IMR-90 (cell line): ENCODE measurements around the gene STEAP3. TPM values are rescaled to one million over a fixed set of nuclear protein-coding genes. Genes with fewer than 3 reads are reported as not detected.
A peak's percentile ranks its signal among the peaks of the same experiment; 100 is the strongest.

Source experiments
- ATAC-seq: fragments of 200-7000 bp; cut with Tn5 transposase; 2 replicates; pipeline ENCODE4 v1.9.1; 2020; ENCODE audit warnings: low read depth, mild to moderate bottlenecking, moderate library complexity
- BruUV-seq: library from RNA; stranded (reverse); fragments of 400-500 nt; replicated peaks from 2 replicates; lab custom pipeline; 2021; lab: Mats Ljungman, UMichigan
- CTCF ChIA-PET: fragments of 300-600 bp; formaldehyde crosslinking; extraction: SDS; loops from one replicate; lab custom pipeline; 2021; ENCODE audit warnings: antibody characterized with exemption; lab: Yijun Ruan, JAX
- POLR2A ChIA-PET: fragments of 300-600 bp; sonication (Branson Sonifier 250); formaldehyde crosslinking; loops from one replicate; lab custom pipeline; 2022; ENCODE audit warnings: antibody characterized with exemption; ENCODE audit not compliant: unreplicated experiment; lab: Charles Lee
- DNase-seq: peaks from one replicate; pipeline ENCODE4 v3.0.0; 2013
- H2AFZ ChIP-seq: replicated peaks from 2 replicates; pipeline ENCODE3; 2013; ENCODE audit warnings: low read length, mild to moderate bottlenecking; ENCODE audit not compliant: poor library complexity
- H2AK5ac ChIP-seq: 2 replicates; pipeline ENCODE4 v1.6.1; 2013; ENCODE audit warnings: low read depth, low read length, inconsistent platforms
- H2AK9ac ChIP-seq: replicated peaks from 2 replicates; pipeline ENCODE3; 2013; ENCODE audit warnings: mild to moderate bottlenecking, low read depth, low read length, moderate library complexity; ENCODE audit not compliant: poor library complexity
- H2BK120ac ChIP-seq: 2 replicates; pipeline ENCODE4 v1.6.1; 2013; ENCODE audit warnings: low read depth, low read length, inconsistent platforms
- H2BK15ac ChIP-seq: 3 replicates; pipeline ENCODE4 v1.6.1; 2013; ENCODE audit warnings: low read depth, low read length, inconsistent platforms
- H2BK20ac ChIP-seq: 2 replicates; pipeline ENCODE4 v1.6.1; 2013; ENCODE audit warnings: low read depth, mild to moderate bottlenecking, inconsistent platforms, low read length, moderate library complexity
- H2BK5ac ChIP-seq: 2 replicates; pipeline ENCODE4 v1.6.1; 2013; ENCODE audit warnings: mild to moderate bottlenecking, low read depth, low read length, inconsistent platforms; ENCODE audit not compliant: poor library complexity, severe bottlenecking
- H3K14ac ChIP-seq: replicated peaks from 2 replicates; pipeline ENCODE4 v1.6.1; 2013; ENCODE audit warnings: low read depth, low read length, inconsistent platforms
- H3K18ac ChIP-seq: 2 replicates; pipeline ENCODE4 v1.6.1; 2013; ENCODE audit warnings: low read depth, low read length, control low read depth
- H3K23ac ChIP-seq: 2 replicates; pipeline ENCODE4 v1.6.1; 2013; ENCODE audit warnings: low read depth, low read length, inconsistent platforms
- H3K27ac ChIP-seq: 2 replicates; pipeline ENCODE4 v1.5.1; 2013; ENCODE audit warnings: mild to moderate bottlenecking, control low read depth, low read length; ENCODE audit not compliant: insufficient read depth
- H3K27me3 ChIP-seq: 2 replicates; pipeline ENCODE4 v1.6.1; 2013; ENCODE audit warnings: low read length; ENCODE audit not compliant: control insufficient read depth, insufficient read depth
- H3K36me3 ChIP-seq: 2 replicates; pipeline ENCODE4 v1.6.1; 2013; ENCODE audit warnings: low read length, mixed read lengths; ENCODE audit not compliant: control insufficient read depth, insufficient read depth
- H3K4ac ChIP-seq: 2 replicates; pipeline ENCODE4 v1.6.1; 2013; ENCODE audit warnings: low read depth, low read length, inconsistent platforms
- H3K4me1 ChIP-seq: 2 replicates; pipeline ENCODE4 v1.6.1; 2013; ENCODE audit warnings: low read length, mixed read lengths; ENCODE audit not compliant: control insufficient read depth, insufficient read depth
- H3K4me2 ChIP-seq: 2 replicates; pipeline ENCODE4 v1.6.1; 2013; ENCODE audit warnings: low read depth, mild to moderate bottlenecking, control low read depth, low read length, moderate library complexity
- H3K4me3 ChIP-seq: 2 replicates; pipeline ENCODE4 v1.5.1; 2013; ENCODE audit warnings: low read depth, mild to moderate bottlenecking, control low read depth, low read length, moderate library complexity; ENCODE audit not compliant: insufficient read depth
- H3K56ac ChIP-seq: 2 replicates; pipeline ENCODE4 v1.6.1; 2013; ENCODE audit warnings: low read length, inconsistent platforms; ENCODE audit not compliant: insufficient read depth; ENCODE audit errors: extremely low read depth
- H3K79me1 ChIP-seq, 2 experiments: 2 replicates each; pipeline ENCODE4 v1.6.1; 2013; ENCODE audit warnings: low read length in 2 of 2, inconsistent platforms in 1 of 2, low read depth in 1 of 2
- H3K9ac ChIP-seq: 2 replicates; pipeline ENCODE4 v1.6.1; 2013; ENCODE audit warnings: low read depth, low read length, control low read depth
- H3K9me1 ChIP-seq: 2 replicates; pipeline ENCODE4 v1.6.1; 2013; ENCODE audit warnings: low read length, inconsistent platforms; ENCODE audit not compliant: insufficient read depth
- H3K9me3 ChIP-seq: 2 replicates; pipeline ENCODE4 v1.6.1; 2013; ENCODE audit warnings: low read length; ENCODE audit not compliant: control insufficient read depth, insufficient read depth
- H4K20me1 ChIP-seq: 2 replicates; pipeline ENCODE4 v1.6.1; 2013; ENCODE audit warnings: low read length, inconsistent platforms; ENCODE audit not compliant: insufficient read depth
- H4K5ac ChIP-seq: 2 replicates; pipeline ENCODE4 v1.6.1; 2013; ENCODE audit warnings: mild to moderate bottlenecking, low read depth, low read length, control low read depth
- H4K8ac ChIP-seq, 2 experiments: 2 replicates each; pipeline ENCODE4 v1.6.1; 2013; ENCODE audit warnings: low read depth in 2 of 2, low read length in 2 of 2, control low read depth in 1 of 2, inconsistent platforms in 1 of 2
- H4K91ac ChIP-seq: 2 replicates; pipeline ENCODE4 v1.6.1; 2013; ENCODE audit warnings: low read depth, low read length, inconsistent platforms; ENCODE audit not compliant: insufficient read depth
- CHD1 ChIP-seq: IDR thresholded peaks from 2 replicates; pipeline ENCODE4 v1.6.1; 2012; ENCODE audit warnings: low read depth, low read length, improper control_type of control experiment
- RFX5 ChIP-seq: IDR thresholded peaks from 2 replicates; pipeline ENCODE4 v1.8.0; 2012; ENCODE audit warnings: low read depth, mild to moderate bottlenecking, low read length, moderate library complexity
- WGBS, 2 experiments: methylation state at CpG; one replicate each; pipeline versions ENCODE4 v1.1.5 to v1.1.7; 2013; ENCODE audit warnings: missing lambda C conversion rate in 2 of 2; ENCODE audit not compliant: insufficient read length in 1 of 2; ENCODE audit errors: extremely low coverage in 2 of 2; 5-methylcytosine and 5-hydroxymethylcytosine counted together
- dilution Hi-C: fragments of 300-500 bp; cut with HindIII; formaldehyde crosslinking; loops from one replicate; pipeline ENCODE4 v1.14.3; 2018; ENCODE audit warnings: low sequenced_read_pairs; ENCODE audit not compliant: unreplicated experiment
- in situ Hi-C: fragments of 300-500 bp; cut with MboI; formaldehyde crosslinking; loops from 3 replicates; pipeline ENCODE4 v1.14.3; 2019; ENCODE audit warnings: low sequenced_read_pairs, inconsistent platforms, mixed read lengths
- intact Hi-C: fragments of 100-400 bp; cut with micrococcal nuclease; formaldehyde crosslinking; loops from 2 replicates; pipeline ENCODE4 v1.10.0; 2022
- polyA plus RNA-seq, 3 experiments: library from polyadenylated mRNA; depleted of rRNA; stranded (reverse); fragments of >200 nt; gene quantifications; 2 replicates each; pipeline ENCODE4 v1.2.3, GENCODE V29; 2012; ENCODE audit warnings: low replicate concordance in 1 of 3
- total RNA-seq: library from RNA; depleted of rRNA; stranded (reverse); fragments of >200 nt; gene quantifications from 2 replicates; pipeline ENCODE4 v1.2.3, GENCODE V29; 2012

STEAP3 gene
- total and polyA plus RNA-seq, 2 of the 4 experiments (the other 2 are of a cell fraction) = 19.4 to 43.9 TPM

GRCh38 chr2:119232666-119232993 lies 9.0 kb downstream of the STEAP3 start:
- Histone ChIP-seq H4K5ac (no peak overlapping the region), H3K23ac (no peak overlapping the region), H3K27me3 (no peaks in the 10 kb centered on the region), H3K56ac (no peak overlapping the region), H3K4ac (peak overlapping the region; percentile 94), H2BK15ac (no peak overlapping the region), H2AK5ac (peak overlapping the region; percentile 72; the same call in 1 of the 2 replicates), H4K91ac (peak overlapping the region; percentile 39; the same call in 1 of the 2 replicates), H3K9ac (no peak overlapping the region), H2BK5ac (peak overlapping the region; percentile 19), H3K9me3 (no peaks in the 10 kb centered on the region), H2AK9ac (no peak overlapping the region), H4K20me1 (no peaks in the 10 kb centered on the region), H3K4me1 (peaks cover 29% of the 10 kb centered on the region), H3K4me3 (no peak overlapping the region), H3K14ac (peak overlapping the region; percentile 0; the same call in 1 of the 2 replicates), H3K36me3 (no peaks in the 10 kb centered on the region), H2AFZ (no peak overlapping the region), H3K27ac (no peak overlapping the region), H4K8ac (no peak overlapping the region), H2BK20ac (peak overlapping the region; percentile 57), H2BK120ac (peak overlapping the region; percentile 95), H3K18ac (no peak overlapping the region), H3K4me2 (no peak overlapping the region), H3K79me1 (peaks cover 0 to 49% of the 10 kb centered on the region in 2 experiments; a peak in 2 of 4 replicates), H3K9me1 (peaks cover 29% of the 10 kb centered on the region)
- TF ChIP-seq RFX5 (no peak), CHD1 (no peak)
- in situ Hi-C loops (loop anchor here (25.0 kb wide), 1 partner anchor 1005 kb away; no protein-coding TSS in a partner anchor), dilution Hi-C loops (no loop called here), intact Hi-C loops (no loop called here)
- no peak for ATAC-seq
- POLR2A ChIA-PET = no interaction called here
- no TSS peak for BruUV-seq
- DNase-seq = no peak
- 80% methylated on average over 1 of the region's 3 CpGs; no CpG with 5 or more reads in 1 of the 2 experiments for WGBS, 2 experiments
- CTCF ChIA-PET = interaction anchor here (1.5 kb wide), 1 partner anchor 15 kb away, joined by 3 read pairs; no protein-coding TSS in a partner anchor
